Large intestine (tissue), 3 donors: ENCODE results near the gene ALG1L2. TPM values are rescaled to one million over a fixed set of nuclear protein-coding genes. Genes with fewer than 3 reads are reported as not detected.
"Not testable (repeated sequence)": the region's sequence is repeated elsewhere in the genome, so short reads cannot be mapped to it uniquely, and the experiment has no call there.

Source experiments
- DNase-seq, 2 donors: peaks; one replicate each; pipeline versions ENCODE4 v3.0.0 to v3.0.0-alpha.2; 2013
- H3K27ac ChIP-seq: one replicate; pipeline ENCODE4 v1.5.1; 2013; ENCODE audit warnings: low read length
- H3K27me3 ChIP-seq: 2 replicates; pipeline ENCODE4 v1.6.1; 2013; ENCODE audit warnings: low read length; ENCODE audit not compliant: control insufficient read depth, insufficient read depth
- H3K36me3 ChIP-seq: 2 replicates; pipeline ENCODE4 v1.6.1; 2013; ENCODE audit warnings: low read length; ENCODE audit not compliant: control insufficient read depth, insufficient read depth
- H3K4me1 ChIP-seq: one replicate; pipeline ENCODE4 v1.6.1; 2013; ENCODE audit warnings: low read length; ENCODE audit not compliant: control insufficient read depth, insufficient read depth
- H3K4me3 ChIP-seq: one replicate; pipeline ENCODE4 v1.5.1; 2013; ENCODE audit warnings: low read length
- H3K9me3 ChIP-seq: one replicate; pipeline ENCODE4 v1.6.1; 2013; ENCODE audit warnings: mild to moderate bottlenecking, low read depth, low read length, moderate library complexity; ENCODE audit not compliant: control insufficient read depth
- WGBS: methylation state at CpG from one replicate; pipeline ENCODE4 v1.1.5; 2013; ENCODE audit warnings: low lambda C conversion rate; ENCODE audit not compliant: insufficient coverage; 5-methylcytosine and 5-hydroxymethylcytosine counted together
- polyA plus RNA-seq: library from polyadenylated mRNA; unstranded; fragments of 120-200 nt; gene quantifications from one replicate; pipeline ENCODE4 v1.2.1, GENCODE V29; 2013

Gene ALG1L2
- polyA plus RNA-seq, 1 donor = 0.91 TPM

GRCh38 chr3:130108836-130109585 is 27.4 kb downstream of the ALG1L2 start:
- DNase-seq, H3K4me3 ChIP-seq, H3K4me1 ChIP-seq, H3K9me3 ChIP-seq, H3K27ac ChIP-seq, H3K36me3 ChIP-seq, H3K27me3 ChIP-seq: not testable (repeated sequence)
- WGBS = no CpG with 5 or more reads among the region's 16 CpGs

GRCh38 chr3:130110386-130111169 is 28.9 kb downstream of the ALG1L2 start:
- not testable (repeated sequence) for H3K4me1 ChIP-seq, H3K9me3 ChIP-seq, H3K36me3 ChIP-seq, H3K27me3 ChIP-seq
- Histone ChIP-seq H3K4me3 (peak overlapping the region; percentile 96), H3K27ac (peak overlapping the region; percentile 74)
- no CpG with 5 or more reads among the region's 19 CpGs for WGBS
- DNase-seq = peak in 1 of 2 donors; percentile 36

- Histone ChIP-seq H3K9me3 (no peaks in the 10 kb centered on the region), H3K27ac (peak overlapping the region; percentile 74), H3K4me3 (peak overlapping the region; percentile 96), H3K36me3 (no peaks in the 10 kb centered on the region), H3K27me3 (no peaks in the 10 kb centered on the region), H3K4me1 (no peaks in the 10 kb centered on the region)
- DNase-seq = peak; percentile 97 to 99
- WGBS = no CpG with 5 or more reads among the region's 54 CpGs
Measured at GRCh38 chr3:130111185-130111864, 29.7 kb downstream of the ALG1L2 start.

- peak; percentile 95 to 97 for DNase-seq
- no CpG with 5 or more reads among the region's 63 CpGs for WGBS
- not testable (repeated sequence) for H3K27me3 ChIP-seq, H3K4me1 ChIP-seq, H3K9me3 ChIP-seq, H3K36me3 ChIP-seq
- Histone ChIP-seq H3K27ac (peak overlapping the region; percentile 86), H3K4me3 (peak overlapping the region; percentile 61)
Measured at GRCh38 chr3:130111865-130112747, 30.5 kb downstream of the ALG1L2 start.

- 20% methylated on average over 2 of the region's 7 CpGs for WGBS
- H3K27me3 ChIP-seq, H3K9me3 ChIP-seq, DNase-seq, H3K36me3 ChIP-seq, H3K4me1 ChIP-seq: not testable (repeated sequence)
- Histone ChIP-seq H3K4me3 (peak overlapping the region; percentile 61), H3K27ac (peak overlapping the region; percentile 86)
Measured at GRCh38 chr3:130112748-130113073, 31.1 kb downstream of the ALG1L2 start.

GRCh38 chr3:130115400-130115799 is 33.8 kb downstream of the ALG1L2 start:
- WGBS = no CpG with 5 or more reads among the region's 2 CpGs
- not testable (repeated sequence) for H3K4me3 ChIP-seq, H3K27ac ChIP-seq, H3K27me3 ChIP-seq, H3K4me1 ChIP-seq, H3K36me3 ChIP-seq, H3K9me3 ChIP-seq, DNase-seq

GRCh38 chr3:130117933-130118332 is 36.3 kb downstream of the ALG1L2 start:
- H3K9me3 ChIP-seq = no peaks in the 10 kb centered on the region
- no peaks in the 10 kb centered on the region for H3K36me3 ChIP-seq
- no peaks in the 10 kb centered on the region for H3K4me1 ChIP-seq
- H3K4me3 ChIP-seq = no peak overlapping the region
- H3K27ac ChIP-seq = no peak overlapping the region
- no peaks in the 10 kb centered on the region for H3K27me3 ChIP-seq
- no peak for DNase-seq

GRCh38 chr3:130119824-130120223 is 38.2 kb downstream of the ALG1L2 start:
- no CpG with 5 or more reads among the region's 9 CpGs for WGBS
- DNase-seq = not testable (repeated sequence)

GRCh38 chr3:130120291-130120690 is 38.7 kb downstream of the ALG1L2 start:
- H3K27me3 ChIP-seq, H3K4me3 ChIP-seq, H3K36me3 ChIP-seq, H3K27ac ChIP-seq, H3K4me1 ChIP-seq, H3K9me3 ChIP-seq, DNase-seq: not testable (repeated sequence)
- no CpG with 5 or more reads among the region's 3 CpGs for WGBS

More at GRCh38 chr3:130119824-130120223, 38.2 kb downstream of the ALG1L2 start:
- H3K4me1 ChIP-seq, H3K4me3 ChIP-seq, H3K9me3 ChIP-seq, H3K27ac ChIP-seq, H3K27me3 ChIP-seq, H3K36me3 ChIP-seq: not testable (repeated sequence)
